Fibroblast of peridontal ligament (primary cell): ENCODE results near the gene REPIN1.
"Not testable (repeated sequence)": the region's sequence is repeated elsewhere in the genome, so short reads cannot be mapped to it uniquely, and the experiment has no call there.

Experiments used
- DNase-seq: peaks from one replicate; pipeline ENCODE4 v3.0.0-alpha.2; 2010; ENCODE audit errors: extremely low read depth

Gene REPIN1

GRCh38 chr7:150376560-150376959 is 7.9 kb downstream of the REPIN1 start:
- no peak for DNase-seq

- DNase-seq, result no peak
These were observed 8.6 kb downstream of the REPIN1 start for GRCh38 chr7:150377196-150377595.

DNA sequence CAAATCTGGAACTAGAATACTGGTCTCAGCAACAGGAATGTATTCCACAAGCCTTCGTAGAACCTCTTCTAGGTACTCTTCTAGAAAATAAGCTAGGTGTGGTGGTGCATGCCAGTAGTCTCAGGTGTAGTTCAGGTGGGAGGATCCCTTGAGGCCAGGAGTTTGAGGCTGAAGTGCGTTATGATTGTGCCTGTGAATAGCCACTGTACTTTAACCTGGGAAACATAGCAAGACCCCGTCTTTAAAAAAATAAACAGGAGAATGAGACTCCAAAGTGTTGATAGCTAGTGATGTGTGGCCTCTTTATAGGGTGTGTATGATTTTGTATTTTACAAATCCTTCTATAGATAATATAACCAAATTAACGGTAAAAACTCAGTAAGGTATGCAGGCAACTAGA is 9.0 kb downstream of the REPIN1 start:
- DNase-seq, result no peak

DNA sequence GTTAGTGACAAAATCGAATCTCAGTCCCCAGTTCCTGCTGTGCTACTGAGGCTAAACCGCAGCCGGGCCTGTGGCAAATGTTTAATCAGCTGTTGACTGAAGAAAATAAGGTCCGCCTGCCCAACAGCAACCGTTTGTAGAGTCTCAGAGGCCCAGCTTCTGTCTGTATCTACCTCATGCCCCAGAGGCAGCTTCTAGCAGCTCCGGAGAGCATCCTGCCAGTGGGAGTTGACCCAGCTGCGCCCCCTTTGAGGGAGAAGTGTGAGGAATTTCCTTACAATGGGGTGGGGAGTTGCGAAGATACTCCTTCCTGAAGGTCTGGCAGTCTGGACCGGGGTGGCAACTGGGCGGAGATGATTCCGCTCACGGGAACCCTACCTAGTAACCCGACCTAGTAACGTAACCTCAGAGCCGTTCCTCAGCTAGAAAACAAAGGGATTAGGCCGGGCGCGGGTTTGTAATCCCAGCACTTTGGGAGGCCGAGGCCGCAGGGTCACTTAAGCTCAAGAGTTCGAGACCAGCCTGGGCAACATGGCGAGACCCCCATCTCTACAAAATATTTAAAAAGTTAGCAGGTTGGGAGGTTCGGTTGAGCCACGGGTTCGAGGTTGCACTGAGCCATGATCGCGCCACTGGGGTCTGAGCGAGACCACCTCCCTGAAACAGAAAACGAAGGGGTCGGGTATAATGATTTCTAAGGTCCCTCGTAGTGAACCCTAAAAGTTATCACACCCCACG is 9.7 kb downstream of the REPIN1 start:
- peak; percentile 59 for DNase-seq

DNA sequence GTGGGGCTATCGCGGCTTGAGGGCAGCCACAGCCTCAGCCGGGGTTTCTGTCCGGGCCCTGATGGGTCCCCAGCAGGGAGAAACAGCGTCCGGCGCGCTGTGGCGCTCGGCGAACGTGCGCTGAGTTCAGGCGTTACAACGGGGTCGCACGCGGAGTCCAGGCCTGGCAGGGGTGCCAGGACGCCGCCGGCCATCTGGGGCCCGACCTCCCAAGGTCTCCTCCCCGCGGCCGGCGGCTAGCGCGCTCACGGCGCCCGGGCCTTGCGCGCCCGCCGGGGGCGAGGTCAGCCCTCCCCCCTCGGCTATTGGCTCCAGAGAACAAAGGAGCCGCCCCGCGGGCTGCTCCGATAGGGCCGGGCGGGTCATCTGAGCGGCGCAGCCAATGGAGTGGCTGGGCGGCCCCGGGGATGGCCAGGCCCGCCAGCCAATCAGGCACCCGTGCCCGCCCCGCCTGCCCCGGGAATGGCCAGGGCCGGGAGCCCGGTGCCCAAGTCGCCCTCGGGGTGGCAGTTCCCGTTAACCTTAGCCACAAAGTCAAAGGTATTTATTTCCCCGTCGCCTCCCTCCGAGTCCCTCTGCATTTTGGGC is 10.3 kb downstream of the REPIN1 start, which contains the start of gene ZNF775:
Gene ZNF775 (plus strand): TSS at position 478 of the 588 bp plus-strand sequence. CDS start 9,141 bp downstream, outside the sequence.
- DNase-seq, result peak; percentile 87

- DNase-seq, result no peak
These were observed 11.1 kb downstream of the REPIN1 start for GRCh38 chr7:150379441-150380379.

- DNase-seq, result no peak
These were observed 11.8 kb downstream of the REPIN1 start for GRCh38 chr7:150380463-150380862.

GRCh38 chr7:150381096-150381495 is 12.5 kb downstream of the REPIN1 start:
- DNase-seq, result no peak

DNA sequence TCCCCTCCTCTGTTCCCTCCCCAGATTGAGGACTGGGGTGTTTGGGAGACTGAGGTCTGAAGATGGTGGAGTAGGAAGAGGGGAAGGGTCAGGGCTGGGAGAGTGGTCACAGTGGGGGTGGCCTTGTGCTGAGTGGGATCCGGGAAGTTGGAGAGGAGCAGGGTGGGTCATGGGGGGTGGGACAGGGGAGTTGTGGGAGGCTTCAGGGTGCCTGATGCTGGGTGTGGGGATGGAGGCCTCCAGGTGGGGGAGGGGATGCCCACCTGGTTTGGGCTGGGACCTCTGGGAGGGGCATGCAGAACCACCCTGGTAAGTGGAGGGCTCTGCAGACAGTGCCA is 13.1 kb downstream of the REPIN1 start:
- DNase-seq, result no peak

- DNase-seq, result no peak
These were observed 13.7 kb downstream of the REPIN1 start for GRCh38 chr7:150382123-150382843.

GRCh38 chr7:150382844-150383225 is 14.2 kb downstream of the REPIN1 start:
- DNase-seq, result no peak

DNA sequence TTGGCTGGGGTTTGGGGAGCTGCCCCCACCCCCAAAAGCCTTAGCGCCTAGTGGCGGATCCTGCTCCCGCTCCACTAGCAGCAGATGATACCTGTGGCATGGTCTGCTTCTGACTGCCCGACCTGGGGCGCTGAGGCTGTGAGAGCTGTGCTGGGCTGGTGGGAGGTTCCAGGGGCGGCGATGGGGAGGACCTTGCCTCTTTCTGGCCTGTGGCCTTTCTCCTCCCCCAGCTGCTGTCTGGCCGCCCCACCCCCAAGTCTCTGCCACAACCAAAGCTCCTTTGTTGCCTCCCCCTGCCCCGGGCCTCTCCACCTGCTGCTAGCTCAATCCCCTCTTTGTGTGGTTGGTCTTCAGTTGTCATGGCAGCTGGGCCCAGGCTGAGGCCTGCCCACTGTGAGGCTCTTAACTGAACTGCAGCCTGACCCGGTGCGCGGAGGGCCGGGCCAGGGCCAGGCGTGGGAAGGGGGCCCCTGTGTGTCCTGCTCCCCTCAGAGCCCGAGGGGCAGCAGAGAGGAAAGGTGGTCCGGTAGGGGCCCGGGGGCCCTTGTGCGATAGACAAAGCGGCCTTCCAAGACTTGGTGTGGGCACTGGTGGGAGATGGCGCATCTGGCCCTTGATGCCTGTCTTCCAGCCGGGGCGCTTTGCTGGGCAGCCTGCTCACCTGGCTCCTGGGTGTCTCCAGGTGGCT is 15.2 kb downstream of the REPIN1 start:
- no peak for DNase-seq

- no peak for DNase-seq
These were observed 16.0 kb downstream of the REPIN1 start for GRCh38 chr7:150384406-150385301.

GRCh38 chr7:150385302-150385723 is 16.7 kb downstream of the REPIN1 start:
- no peak for DNase-seq

- not testable (repeated sequence) for DNase-seq
These were observed 17.3 kb downstream of the REPIN1 start for GRCh38 chr7:150385884-150386283.

GRCh38 chr7:150388306-150388705 is 19.7 kb downstream of the REPIN1 start:
- DNase-seq, result no peak

DNA sequence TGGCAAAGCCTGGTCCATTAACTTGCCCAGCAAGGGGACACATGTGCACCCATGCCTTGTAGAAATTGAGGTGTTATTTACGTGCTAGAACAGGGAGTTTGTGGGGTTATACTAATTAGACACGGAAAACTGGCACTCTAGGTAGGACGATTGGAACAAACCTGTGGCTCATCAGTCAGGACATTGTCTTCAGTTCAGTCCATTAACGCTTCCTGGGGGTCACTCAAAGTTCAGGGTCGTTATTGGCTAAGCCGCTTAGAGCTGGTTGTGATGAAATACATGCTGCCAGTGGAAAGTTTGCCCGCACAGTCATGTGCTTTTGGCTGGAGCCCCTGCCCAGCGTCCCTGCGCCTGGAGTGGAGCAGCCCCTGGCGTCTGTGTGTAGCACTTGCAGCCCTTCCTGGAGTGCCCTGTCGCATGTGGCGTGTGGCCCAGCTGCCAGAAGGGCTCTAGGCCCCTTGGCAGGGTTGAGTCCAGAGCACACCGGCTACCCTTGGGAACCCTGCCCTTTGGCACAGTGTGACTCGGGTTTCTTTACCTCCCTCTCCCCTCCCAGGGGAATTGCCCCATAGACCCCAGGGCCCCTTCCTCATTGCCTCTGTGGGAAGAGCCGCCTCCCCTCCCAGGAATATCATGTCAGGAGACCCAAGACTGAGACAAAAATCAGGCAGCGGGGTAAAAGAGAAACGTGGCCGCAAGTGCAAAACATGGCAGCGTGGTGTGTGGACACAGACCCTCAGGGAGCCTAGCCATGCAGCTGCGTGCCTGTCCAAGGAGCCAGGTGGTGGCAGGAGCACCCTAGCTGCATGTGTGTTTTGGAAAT is 20.3 kb downstream of the REPIN1 start:
- DNase-seq, result no peak

DNA sequence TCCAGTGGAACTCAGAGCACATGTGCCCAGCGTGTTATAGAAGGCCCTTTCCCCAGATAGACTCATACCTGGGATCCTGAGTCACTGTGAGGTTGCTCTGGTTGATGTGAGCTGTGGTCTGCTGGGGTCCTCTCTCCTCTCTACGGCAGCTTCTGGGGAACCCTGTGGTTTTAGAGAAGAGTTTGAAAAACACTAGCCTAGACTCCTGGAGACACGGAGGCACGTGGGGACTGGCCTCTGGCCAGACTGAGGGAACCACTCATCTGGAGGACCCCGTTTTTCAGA is 20.9 kb downstream of the REPIN1 start:
- DNase-seq, result no peak

- no peak for DNase-seq
These were observed 21.6 kb downstream of the REPIN1 start for GRCh38 chr7:150390205-150390604.

DNA sequence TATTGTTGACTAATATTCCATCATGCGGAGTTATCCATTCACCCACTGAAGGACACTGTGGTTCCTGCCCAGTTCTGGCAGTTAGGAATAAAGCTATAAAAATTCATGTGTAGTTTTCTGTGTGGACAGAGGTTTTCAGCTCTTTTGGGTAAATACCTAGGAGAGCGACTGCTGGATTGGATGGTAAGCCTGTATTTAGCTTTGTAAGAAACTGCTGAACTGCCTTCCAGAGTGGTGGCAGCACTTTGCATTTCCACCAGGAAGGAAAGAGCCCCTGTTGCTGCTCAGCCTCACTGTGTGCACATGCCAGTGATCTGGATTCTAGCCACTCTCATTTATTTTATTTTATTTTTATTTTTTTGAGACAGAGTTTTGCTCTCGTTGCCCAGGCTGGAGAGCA is 24.7 kb downstream of the REPIN1 start:
- DNase-seq, result no peak
